ENCODE measurements around the gene FAM185A. TPM values are rescaled to one million over a fixed set of nuclear protein-coding genes. Genes with fewer than 3 reads are reported as not detected.

The FAM185A gene
- total RNA-seq, 3 donors from 2014 or later (not counting 1 experiment from before 2014, with no cell fraction given): 5.8 to 8.9 (median 5.9) TPM

GRCh38 chr7:102819151-102819550, 70.4 kb downstream of the FAM185A start:
- no peaks in the 10 kb centered on the region for H3K36me3 ChIP-seq (ENCODE audit: control insufficient read depth, insufficient read depth, low read length)
- no peak overlapping the region for H3K27ac ChIP-seq (ENCODE audit: low read length)
- no peaks in the 10 kb centered on the region for H3K4me1 ChIP-seq (ENCODE audit: control insufficient read depth, insufficient read depth, low read length)
- H3K27me3 Mint-ChIP-seq (ENCODE audit: low read depth in 2 of 2): no peaks in the 10 kb centered on the region
- TF ChIP-seq CTCF (IDR thresholded peaks at IDR 0.05): no peak
- WGBS (ENCODE audit: insufficient coverage): 29% methylated on average over 2 of the region's 2 CpGs
- no peak for DNase-seq
- no peak overlapping the region for H3K4me3 ChIP-seq (ENCODE audit: low read length)
- no peaks in the 10 kb centered on the region for H3K27me3 ChIP-seq (ENCODE audit: control insufficient read depth, insufficient read depth, low read length)
- H3K36me3 Mint-ChIP-seq: no peaks in the 10 kb centered on the region
- H3K9me3 Mint-ChIP-seq: no peaks in the 10 kb centered on the region
- intact Hi-C loops (cut with micrococcal nuclease): no loop called here
- H3K27ac Mint-ChIP-seq: no peak overlapping the region
- ATAC-seq: no peak
- H3K9me3 ChIP-seq (ENCODE audit: control insufficient read depth, insufficient read depth, low read length): no peaks in the 10 kb centered on the region
- H3K4me1 Mint-ChIP-seq: no peaks in the 10 kb centered on the region
- H3K4me3 Mint-ChIP-seq: no peak overlapping the region

GRCh38 chr7:102821994-102822747, 73.4 kb downstream of the FAM185A start:
- ATAC-seq (no peak), DNase-seq (no peak)
- TF ChIP-seq CTCF (IDR thresholded peaks at IDR 0.05): no peak
- H3K27me3 Mint-ChIP-seq (ENCODE audit: low read depth in 2 of 2): no peaks in the 10 kb centered on the region
- Histone ChIP-seq H3K4me1 (ENCODE audit: control insufficient read depth, insufficient read depth, low read length) (no peaks in the 10 kb centered on the region), H3K9me3 (ENCODE audit: control insufficient read depth, insufficient read depth, low read length) (no peaks in the 10 kb centered on the region), H3K36me3 (ENCODE audit: control insufficient read depth, insufficient read depth, low read length) (no peaks in the 10 kb centered on the region), H3K4me3 (ENCODE audit: low read length) (no peak overlapping the region), H3K27me3 (ENCODE audit: control insufficient read depth, insufficient read depth, low read length) (no peaks in the 10 kb centered on the region), H3K27ac (ENCODE audit: low read length) (no peak overlapping the region)
- no peaks in the 10 kb centered on the region for H3K36me3 Mint-ChIP-seq
- 98% methylated on average over 2 of the region's 2 CpGs for WGBS (ENCODE audit: insufficient coverage)
- no peaks in the 10 kb centered on the region for H3K4me1 Mint-ChIP-seq
- intact Hi-C loops (cut with micrococcal nuclease): no loop called here
- no peaks in the 10 kb centered on the region for H3K9me3 Mint-ChIP-seq
- H3K4me3 Mint-ChIP-seq: no peak overlapping the region
- H3K27ac Mint-ChIP-seq: no peak overlapping the region

DNA sequence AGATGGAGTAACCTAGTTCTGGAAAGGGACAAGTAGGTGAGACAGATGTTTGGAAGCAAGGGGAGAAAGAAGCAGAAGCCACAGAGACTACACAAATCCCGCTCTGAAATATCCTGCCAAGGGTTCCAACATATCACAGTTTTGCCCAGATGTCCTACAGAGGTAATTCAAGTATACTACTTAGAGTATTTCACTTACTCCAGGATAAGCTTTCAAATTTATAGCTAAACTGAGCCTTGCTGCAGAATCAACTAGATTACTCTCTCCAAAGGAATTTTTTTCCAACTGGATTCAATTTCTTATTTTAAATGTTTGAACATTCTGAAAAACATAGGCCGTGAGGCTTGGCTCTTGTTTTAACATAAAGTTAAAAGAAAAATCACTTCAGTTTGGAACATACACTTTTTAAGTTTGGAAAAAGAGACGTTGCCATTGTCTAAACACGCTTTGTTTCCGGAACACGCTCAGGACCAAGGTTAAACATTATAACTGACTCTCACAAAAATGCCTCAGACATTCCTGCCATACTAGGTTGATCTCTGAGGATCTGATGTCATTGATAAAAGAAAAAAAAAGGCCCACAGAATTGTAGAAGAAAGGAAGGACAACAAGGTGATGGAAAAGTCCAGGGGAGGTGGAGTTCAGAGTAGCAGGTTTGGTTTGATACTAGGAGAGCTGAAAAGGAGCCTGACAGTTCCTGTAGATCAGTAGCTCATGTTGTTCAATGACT, 74.8 kb downstream of the FAM185A start:
- H3K36me3 Mint-ChIP-seq: no peaks in the 10 kb centered on the region
- Histone ChIP-seq H3K27me3 (ENCODE audit: control insufficient read depth, insufficient read depth, low read length) (no peaks in the 10 kb centered on the region), H3K9me3 (ENCODE audit: control insufficient read depth, insufficient read depth, low read length) (no peaks in the 10 kb centered on the region), H3K4me3 (ENCODE audit: low read length) (no peak overlapping the region), H3K27ac (ENCODE audit: low read length) (no peak overlapping the region), H3K4me1 (ENCODE audit: control insufficient read depth, insufficient read depth, low read length) (no peaks in the 10 kb centered on the region), H3K36me3 (ENCODE audit: control insufficient read depth, insufficient read depth, low read length) (no peaks in the 10 kb centered on the region)
- ATAC-seq (no peak), DNase-seq (no peak)
- 94% methylated on average over 6 of the region's 6 CpGs for whole genome bisulfite sequencing (ENCODE audit: insufficient coverage)
- no peak overlapping the region for H3K4me3 Mint-ChIP-seq
- H3K4me1 Mint-ChIP-seq: no peaks in the 10 kb centered on the region
- TF ChIP-seq CTCF (IDR thresholded peaks at IDR 0.05): no peak
- intact Hi-C loops (cut with micrococcal nuclease): no loop called here
- no peak overlapping the region for H3K27ac Mint-ChIP-seq
- no peaks in the 10 kb centered on the region for H3K9me3 Mint-ChIP-seq
- H3K27me3 Mint-ChIP-seq (ENCODE audit: low read depth in 2 of 2): no peaks in the 10 kb centered on the region
